K562 (cell line): Measurements from ENCODE around the gene TSPAN15. TPM values are rescaled to one million over a fixed set of nuclear protein-coding genes. Genes with fewer than 3 reads are reported as not detected.
A peak's percentile ranks its signal among the peaks of the same experiment; 100 is the strongest.

ENCODE experiments used
- ATAC-seq: fragments of 200-7000 bp; cut with Tn5 transposase; 3 replicates; pipeline ENCODE4 v1.9.1; 2020; ENCODE audit warnings: moderate library complexity
- BruUV-seq: library from RNA; stranded (reverse); fragments of 400-500 nt; replicated peaks from 2 replicates; lab custom pipeline; 2021; lab: Mats Ljungman, UMichigan
- CTCF ChIA-PET: fragments of 300-600 bp; formaldehyde crosslinking; extraction: SDS; loops from one replicate; lab custom pipeline; 2021; ENCODE audit warnings: low intra/inter-chr PET ratio; lab: Yijun Ruan, JAX
- POLR2A ChIA-PET: fragments of 300-600, 350-650 bp; sonication (Branson Sonifier 250); formaldehyde crosslinking; extraction: SDS; loops from one replicate; lab custom pipeline; 2021; ENCODE audit warnings: antibody characterized with exemption, inconsistent platforms; lab: Yijun Ruan, JAX
- DNase-seq, 4 experiments: peaks; one replicate each; pipeline versions ENCODE4 v3.0.0 to v3.0.0-alpha.2; 2011 to 2018; ENCODE audit warnings: low spot score in 3 of 4, mixed read lengths in 3 of 4; ENCODE audit errors: extremely low read depth in 1 of 4
- FAIRE-seq: peaks from 2 replicates; lab custom pipeline; 2011; peaks lifted over from hg19 to GRCh38; lab: Jason Lieb, UNC
- H2AFZ ChIP-seq: 2 replicates; pipeline ENCODE4 v1.6.0; 2011; ENCODE audit warnings: low read depth, low read length, control low read depth, inconsistent platforms
- H3K27ac ChIP-seq: fragments of 200-600 bp; 3 replicates; pipeline ENCODE4 v1.8.0; 2011; ENCODE audit warnings: low read depth, mild to moderate bottlenecking, control low read depth, inconsistent platforms, low read length, moderate library complexity, mixed read lengths; ENCODE audit errors: extremely low read depth
- H3K27me3 ChIP-seq, 2 experiments: fragments of 300-600 bp in 1 of 2; 2 replicates in 1 of 2; 3 replicates in 1 of 2; pipeline versions ENCODE4 v1.6.0 to v1.8.0; 2011; ENCODE audit warnings: inconsistent platforms in 2 of 2, low read length in 2 of 2, mild to moderate bottlenecking in 1 of 2, mixed read lengths in 1 of 2, moderate library complexity in 1 of 2; ENCODE audit not compliant: control insufficient read depth in 2 of 2, insufficient read depth in 2 of 2
- H3K36me3 ChIP-seq: fragments of 300-600 bp; 3 replicates; pipeline ENCODE4 v1.8.0; 2011; ENCODE audit warnings: mild to moderate bottlenecking, low read length, inconsistent platforms; ENCODE audit not compliant: control insufficient read depth, insufficient read depth
- H3K4me1 ChIP-seq, 2 experiments: fragments of 200-600 bp in 1 of 2; replicated peaks in 1 of 2; 2 replicates in 1 of 2; 3 replicates in 1 of 2; pipeline versions ENCODE4 v1.5.1 to v1.8.0; 2011; ENCODE audit warnings: inconsistent platforms in 2 of 2, low read length in 2 of 2, mild to moderate bottlenecking in 1 of 2, mixed read lengths in 1 of 2, moderate library complexity in 1 of 2; ENCODE audit not compliant: control insufficient read depth in 2 of 2, insufficient read depth in 2 of 2
- H3K4me2 ChIP-seq: 2 replicates; pipeline ENCODE4 v1.6.1; 2011; ENCODE audit warnings: low read length, control low read depth, inconsistent platforms, mixed read lengths; ENCODE audit not compliant: insufficient read depth
- H3K4me3 ChIP-seq: fragments of 200-600 bp; sonication (generic), shearing (Covaris generic); 2 replicates; pipeline ENCODE4 v1.5.1; 2016; ENCODE audit warnings: control low read depth, inconsistent platforms
- H3K79me2 ChIP-seq: fragments of 200-600 bp; 3 replicates; pipeline ENCODE4 v1.8.0; 2011; ENCODE audit warnings: low read length, inconsistent platforms; ENCODE audit not compliant: control insufficient read depth, insufficient read depth
- H3K9ac ChIP-seq, 2 experiments: 2 replicates each; pipeline versions ENCODE4 v1.6.0 to v1.6.1; 2011; ENCODE audit warnings: low read depth in 2 of 2, low read length in 2 of 2, control low read depth in 1 of 2, inconsistent platforms in 1 of 2, mild to moderate bottlenecking in 1 of 2, mixed read lengths in 1 of 2; ENCODE audit not compliant: insufficient read depth in 1 of 2
- H3K9me1 ChIP-seq: one replicate; pipeline ENCODE4 v1.6.0; 2011; ENCODE audit warnings: inconsistent platforms, mild to moderate bottlenecking, low read length, moderate library complexity; ENCODE audit not compliant: control insufficient read depth, insufficient read depth
- H3K9me3 ChIP-seq: replicated peaks from 2 replicates; pipeline ENCODE4 v1.5.1; 2011; ENCODE audit warnings: low read depth, low read length, inconsistent platforms; ENCODE audit not compliant: control insufficient read depth, insufficient read depth
- H4K20me1 ChIP-seq: replicated peaks from 2 replicates; pipeline ENCODE4 v1.6.1; 2011; ENCODE audit warnings: low read length, inconsistent platforms, mixed read lengths; ENCODE audit not compliant: control insufficient read depth, insufficient read depth
- CREB3 ChIP-seq: fragments of 450-650 bp; conservative IDR thresholded peaks from 2 replicates; pipeline ENCODE4 v1.6.1; 2016; ENCODE audit warnings: missing genetic modification characterization, low read depth, mild to moderate bottlenecking, missing compliant biosample characterization, moderate library complexity
- GTF2B ChIP-seq: IDR thresholded peaks from 2 replicates; pipeline ENCODE4 v1.6.1; 2011; ENCODE audit not compliant: insufficient read length; ENCODE audit errors: extremely low read depth
- HNRNPLL ChIP-seq: fragments of 200-400 bp; formaldehyde crosslinking; IDR thresholded peaks from 2 replicates; pipeline ENCODE4 v1.6.1; 2017; ENCODE audit warnings: low read length, low read depth, mild to moderate bottlenecking; ENCODE audit not compliant: poor library complexity, severe bottlenecking
- MBD2 ChIP-seq: sonication (generic); IDR thresholded peaks from 2 replicates; pipeline ENCODE4 v1.6.1; 2016; ENCODE audit warnings: low read depth, borderline replicate concordance
- NRF1 ChIP-seq, 2 experiments: fragments of 450-650 bp; IDR thresholded peaks in 1 of 2; conservative IDR thresholded peaks in 1 of 2; 2 replicates each; pipeline ENCODE4 v1.6.1; 2014; ENCODE audit warnings: mild to moderate bottlenecking in 2 of 2
- NUFIP1 ChIP-seq: fragments of 450-650 bp; IDR thresholded peaks from 2 replicates; pipeline ENCODE4 v1.6.1; 2018; ENCODE audit not compliant: partially characterized antibody
- PURB ChIP-seq: sonication (generic); formaldehyde crosslinking; IDR thresholded peaks from 2 replicates; pipeline ENCODE4 v1.9.0; 2021; ENCODE audit warnings: low read depth, mild to moderate bottlenecking, missing genetic modification reagents
- SMARCB1 ChIP-seq: IDR thresholded peaks from 2 replicates; pipeline ENCODE4 v1.6.1; 2011; ENCODE audit warnings: improper control_type of control experiment, low read depth; ENCODE audit not compliant: insufficient read length
- USF2 ChIP-seq: sonication (generic); formaldehyde crosslinking; IDR thresholded peaks from 2 replicates; pipeline ENCODE4 v1.5.0; 2020; ENCODE audit warnings: missing genetic modification reagents
- ZFP36 ChIP-seq: fragments of 150-350 bp; IDR thresholded peaks from 2 replicates; pipeline ENCODE4 v1.6.1; 2018; ENCODE audit warnings: low read length, low read depth; ENCODE audit not compliant: partially characterized antibody
- ZNF57 ChIP-seq: fragments of 450-650 bp; formaldehyde crosslinking; IDR thresholded peaks from 2 replicates; pipeline ENCODE4 v1.4.0; 2020; ENCODE audit warnings: mild to moderate bottlenecking, moderate library complexity
- ZNF584 ChIP-seq: fragments of 200-800 bp; sonication (Bioruptor generic); IDR thresholded peaks from 2 replicates; pipeline ENCODE4 v1.6.1; 2016; ENCODE audit warnings: low read depth, mild to moderate bottlenecking, missing genetic modification characterization, missing compliant biosample characterization
- WGBS: fragments of 100-300 bp; shearing (Covaris generic); methylation state at CpG from one replicate; pipeline ENCODE4 v1.1.6; 2016; ENCODE audit warnings: low coverage, mixed read lengths; ENCODE audit not compliant: insufficient coverage; ENCODE audit errors: missing lambda C conversion rate; 5-methylcytosine and 5-hydroxymethylcytosine counted together
- in situ Hi-C: fragments of 300-500 bp; cut with MboI; formaldehyde crosslinking; loops from 4 replicates; pipeline ENCODE4 v1.15.0; 2018; ENCODE audit warnings: inconsistent platforms, mixed read lengths
- intact Hi-C: fragments of 100-400 bp; cut with micrococcal nuclease; formaldehyde crosslinking; loops from 2 replicates; pipeline ENCODE4 v1.14.2; 2022
- polyA plus RNA-seq, 8 experiments: library from polyadenylated mRNA; depleted of rRNA in 4 of 8; stranded (reverse) in 5 of 8; unstranded in 3 of 8; fragments of >200 nt; fragmentation: Nextera tagmentation in 2 of 8; fragmentation: Illumina TruSeq in 1 of 8; extraction: Ambion mirVana in 2 of 8; extraction: Trizol in 1 of 8; gene quantifications; 2 replicates each; pipeline versions ENCODE4 v1.2.1 to v1.2.3, GENCODE V29; 2011 to 2014; ENCODE audit warnings: inconsistent platforms in 1 of 8, missing spikeins in 1 of 8
- total RNA-seq, 7 experiments: library from RNA; depleted of rRNA in 6 of 7; stranded (reverse); fragments of >200 nt in 6 of 7; fragmentation: Illumina TruSeq in 2 of 7; extraction: Trizol in 2 of 7; gene quantifications; 2 replicates each; pipeline versions ENCODE4 v1.2.1 to v1.2.3, GENCODE V29; 2011 to 2021; ENCODE audit warnings: low replicate concordance in 1 of 7

TSPAN15 gene
- total and polyA plus RNA-seq, 9 of the 15 experiments (the other 6 are each of a cell fraction or from before 2014, with no cell fraction given) = 0.33 to 1.0 (median 0.45) TPM; not detected in 2

- Histone ChIP-seq H3K9ac (peak overlapping the region in 1 of 2 experiments; percentile 4; a peak in 1 of 4 replicates), H3K4me1 (peaks cover 6 to 15% of the 10 kb centered on the region in 2 experiments; a peak in 3 of 5 replicates), H3K79me2 (no peaks in the 10 kb centered on the region), H3K4me2 (no peak overlapping the region), H3K9me1 (no peaks in the 10 kb centered on the region), H3K27ac (no peak overlapping the region), H3K9me3 (no peaks in the 10 kb centered on the region), H2AFZ (peak overlapping the region; percentile 52; the same call in 1 of the 2 replicates), H3K36me3 (no peaks in the 10 kb centered on the region), H3K4me3 (no peak overlapping the region), H3K27me3 (peaks cover 5 to 20% of the 10 kb centered on the region in 2 experiments; a peak in 2 of 5 replicates), H4K20me1 (no peaks in the 10 kb centered on the region)
- in situ Hi-C loops (no loop called here), intact Hi-C loops (loop anchor here (5.0 kb wide), 1 partner anchor 211 kb away; no protein-coding TSS in a partner anchor)
- POLR2A ChIA-PET = interaction anchor here (0.8 to 1.3 kb wide), 3 partner anchors 12 to 17 kb away, joined by 3 read pairs; no protein-coding TSS in a partner anchor
- BruUV-seq = no TSS peak
- DNase-seq (no peak), FAIRE-seq (no peak), ATAC-seq (no peak; the same call in 2 of the 3 replicates)
- 71% methylated on average over 4 of the region's 4 CpGs for WGBS
- TF ChIP-seq HNRNPLL = no peak
- peak; percentile 32 for TF ChIP-seq ZFP36
- CTCF ChIA-PET = interaction anchor here (3.7 kb wide), 1 partner anchor 81 kb away, joined by 52 read pairs; no protein-coding TSS in a partner anchor
Observed at GRCh38 chr10:69426376-69426727, 24.9 kb upstream of the TSPAN15 start.

- Histone ChIP-seq H3K4me3 (no peak overlapping the region), H3K36me3 (no peaks in the 10 kb centered on the region), H3K79me2 (no peaks in the 10 kb centered on the region), H3K9me1 (no peaks in the 10 kb centered on the region), H3K9ac (peak overlapping the region in 1 of 2 experiments; percentile 29; a peak in 1 of 4 replicates), H4K20me1 (no peaks in the 10 kb centered on the region), H3K27me3 (peaks cover 0 to 10% of the 10 kb centered on the region in 2 experiments; a peak in 2 of 5 replicates), H3K4me2 (no peak overlapping the region), H2AFZ (no peak overlapping the region), H3K27ac (no peak overlapping the region), H3K9me3 (no peaks in the 10 kb centered on the region), H3K4me1 (peaks cover 6 to 15% of the 10 kb centered on the region in 2 experiments; a peak in 3 of 5 replicates)
- DNase-seq = no peak
- 0 out of 3 replicates have a peak, but pooled peaks have one; percentile 10 for ATAC-seq
- POLR2A ChIA-PET = no interaction called here
- WGBS = 5% methylated on average over 8 of the region's 8 CpGs
- intact Hi-C loops = loop anchor here (5.0 kb wide), 1 partner anchor 209 kb away; no protein-coding TSS in a partner anchor
- CTCF ChIA-PET = interaction anchor here (0.9 to 3.7 kb wide), 2 partner anchors 77 to 79 kb away, joined by 4 to 52 read pairs; no protein-coding TSS in a partner anchor
- in situ Hi-C loops = no loop called here
- BruUV-seq = no TSS peak
- FAIRE-seq = no peak
- TF ChIP-seq CREB3 (tag) (no peak), SMARCB1 (no peak), NUFIP1 (no peak), MBD2 (no peak), PURB (CRISPR knock-in tag) (no peak), GTF2B (no peak), NRF1 (conservative IDR thresholded peaks at IDR 0.05 in 1 of 2, IDR thresholded peaks at IDR 0.05 in 1 of 2) (no peak), ZNF57 (CRISPR knock-in tag) (no peak), USF2 (CRISPR knock-in tag) (no peak), ZNF584 (CRISPR knock-in tag) (no peak)
Observed at GRCh38 chr10:69428165-69428564, 23.1 kb upstream of the TSPAN15 start.
